OCI-LY1 (cell line): ENCODE data around the gene LRP8.

Source experiments
- EZH2 ChIP-seq: fragments of 200-600 bp; sonication (generic), shearing (Covaris generic); IDR thresholded peaks from 2 replicates; pipeline ENCODE4 v1.8.0; 2017; ENCODE audit warnings: borderline replicate concordance, mixed run types, mild to moderate bottlenecking, antibody characterized with exemption, low read length, moderate library complexity, mixed read lengths
- TF ChIP-seq, protein P1 (sequence below): fragments of 200-600 bp; sonication (generic), shearing (Covaris generic); IDR thresholded peaks from 2 replicates; pipeline ENCODE4 v1.5.1; 2017; ENCODE audit warnings: mild to moderate bottlenecking, antibody characterized with exemption, low read length, moderate library complexity, mixed read lengths

DNA sequence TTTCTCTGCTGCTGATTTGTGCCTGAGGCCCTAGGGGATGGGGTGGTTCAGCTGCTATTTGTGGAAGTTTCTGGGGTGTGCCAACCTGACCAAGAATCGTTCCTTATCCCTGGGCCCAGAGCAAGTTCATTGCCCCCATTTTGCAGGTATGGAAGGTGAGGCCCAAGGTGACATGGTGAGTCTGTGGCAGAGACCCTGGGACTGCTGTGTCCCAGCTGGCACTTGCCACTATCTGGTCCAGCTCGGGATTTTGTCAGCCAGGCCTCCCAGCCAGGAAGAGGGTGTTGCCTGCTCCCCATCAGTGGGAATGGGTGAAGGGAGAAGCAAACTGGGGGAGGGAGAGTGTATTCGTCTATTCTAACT lies 18.9 kb upstream of the LRP8 start:
- no peak for TF ChIP-seq EZH2
- TF ChIP-seq, protein P1, sequence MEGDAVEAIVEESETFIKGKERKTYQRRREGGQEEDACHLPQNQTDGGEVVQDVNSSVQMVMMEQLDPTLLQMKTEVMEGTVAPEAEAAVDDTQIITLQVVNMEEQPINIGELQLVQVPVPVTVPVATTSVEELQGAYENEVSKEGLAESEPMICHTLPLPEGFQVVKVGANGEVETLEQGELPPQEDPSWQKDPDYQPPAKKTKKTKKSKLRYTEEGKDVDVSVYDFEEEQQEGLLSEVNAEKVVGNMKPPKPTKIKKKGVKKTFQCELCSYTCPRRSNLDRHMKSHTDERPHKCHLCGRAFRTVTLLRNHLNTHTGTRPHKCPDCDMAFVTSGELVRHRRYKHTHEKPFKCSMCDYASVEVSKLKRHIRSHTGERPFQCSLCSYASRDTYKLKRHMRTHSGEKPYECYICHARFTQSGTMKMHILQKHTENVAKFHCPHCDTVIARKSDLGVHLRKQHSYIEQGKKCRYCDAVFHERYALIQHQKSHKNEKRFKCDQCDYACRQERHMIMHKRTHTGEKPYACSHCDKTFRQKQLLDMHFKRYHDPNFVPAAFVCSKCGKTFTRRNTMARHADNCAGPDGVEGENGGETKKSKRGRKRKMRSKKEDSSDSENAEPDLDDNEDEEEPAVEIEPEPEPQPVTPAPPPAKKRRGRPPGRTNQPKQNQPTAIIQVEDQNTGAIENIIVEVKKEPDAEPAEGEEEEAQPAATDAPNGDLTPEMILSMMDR = no peak
